Ishikawa (cell line): ENCODE measurements around the gene PELI3.

Experiments used
- CREB1 ChIP-seq: IDR thresholded peaks from 2 replicates; pipeline ENCODE4 v1.6.1; 2012; ENCODE audit warnings: low read depth
- EGR1 ChIP-seq: IDR thresholded peaks from 2 replicates; pipeline ENCODE4 v1.6.1; 2012
- NFIC ChIP-seq: IDR thresholded peaks from 2 replicates; pipeline ENCODE4 v1.6.1; 2012
- TAF1 ChIP-seq: IDR thresholded peaks from 2 replicates; pipeline ENCODE4 v1.6.1; 2012; ENCODE audit warnings: low read depth, mild to moderate bottlenecking
- YY1 ChIP-seq: IDR thresholded peaks from 2 replicates; pipeline ENCODE4 v1.6.1; 2012; ENCODE audit warnings: low read depth
- ZBTB7A ChIP-seq: IDR thresholded peaks from 2 replicates; pipeline ENCODE4 v1.6.1; 2012; ENCODE audit warnings: low read depth
- TF ChIP-seq, protein P1 (sequence below): IDR thresholded peaks from 2 replicates; pipeline ENCODE4 v1.6.1; 2012; ENCODE audit warnings: low read depth, mild to moderate bottlenecking
- TF ChIP-seq, protein P2 (sequence below): IDR thresholded peaks from 2 replicates; pipeline ENCODE4 v1.6.1; 2012
- TF ChIP-seq, protein P3 (sequence below): IDR thresholded peaks from 2 replicates; pipeline ENCODE4 v1.6.1; 2012

DNA sequence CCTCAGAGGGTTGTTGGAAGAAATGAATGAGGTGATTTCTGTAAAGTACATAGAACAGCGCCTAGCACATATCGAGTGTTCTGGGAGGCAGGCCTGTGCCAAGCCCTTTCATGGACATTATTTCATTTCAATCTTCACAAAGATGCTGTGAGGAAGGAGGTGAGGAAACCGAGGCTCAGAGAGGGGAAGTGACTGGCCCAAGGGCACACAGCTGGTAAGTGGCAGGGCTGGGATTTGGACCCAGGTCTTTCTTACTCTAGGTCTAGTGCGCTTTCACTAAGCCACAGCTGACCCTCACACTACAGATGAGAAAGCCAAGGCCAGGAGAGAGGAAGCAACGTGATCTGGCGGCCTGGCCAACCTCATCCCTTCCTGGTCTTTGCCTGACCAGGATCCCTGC is 2.0 kb downstream of the PELI3 start:
- TF ChIP-seq, protein P1, sequence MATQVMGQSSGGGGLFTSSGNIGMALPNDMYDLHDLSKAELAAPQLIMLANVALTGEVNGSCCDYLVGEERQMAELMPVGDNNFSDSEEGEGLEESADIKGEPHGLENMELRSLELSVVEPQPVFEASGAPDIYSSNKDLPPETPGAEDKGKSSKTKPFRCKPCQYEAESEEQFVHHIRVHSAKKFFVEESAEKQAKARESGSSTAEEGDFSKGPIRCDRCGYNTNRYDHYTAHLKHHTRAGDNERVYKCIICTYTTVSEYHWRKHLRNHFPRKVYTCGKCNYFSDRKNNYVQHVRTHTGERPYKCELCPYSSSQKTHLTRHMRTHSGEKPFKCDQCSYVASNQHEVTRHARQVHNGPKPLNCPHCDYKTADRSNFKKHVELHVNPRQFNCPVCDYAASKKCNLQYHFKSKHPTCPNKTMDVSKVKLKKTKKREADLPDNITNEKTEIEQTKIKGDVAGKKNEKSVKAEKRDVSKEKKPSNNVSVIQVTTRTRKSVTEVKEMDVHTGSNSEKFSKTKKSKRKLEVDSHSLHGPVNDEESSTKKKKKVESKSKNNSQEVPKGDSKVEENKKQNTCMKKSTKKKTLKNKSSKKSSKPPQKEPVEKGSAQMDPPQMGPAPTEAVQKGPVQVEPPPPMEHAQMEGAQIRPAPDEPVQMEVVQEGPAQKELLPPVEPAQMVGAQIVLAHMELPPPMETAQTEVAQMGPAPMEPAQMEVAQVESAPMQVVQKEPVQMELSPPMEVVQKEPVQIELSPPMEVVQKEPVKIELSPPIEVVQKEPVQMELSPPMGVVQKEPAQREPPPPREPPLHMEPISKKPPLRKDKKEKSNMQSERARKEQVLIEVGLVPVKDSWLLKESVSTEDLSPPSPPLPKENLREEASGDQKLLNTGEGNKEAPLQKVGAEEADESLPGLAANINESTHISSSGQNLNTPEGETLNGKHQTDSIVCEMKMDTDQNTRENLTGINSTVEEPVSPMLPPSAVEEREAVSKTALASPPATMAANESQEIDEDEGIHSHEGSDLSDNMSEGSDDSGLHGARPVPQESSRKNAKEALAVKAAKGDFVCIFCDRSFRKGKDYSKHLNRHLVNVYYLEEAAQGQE: no peak
- TF ChIP-seq TAF1 (no peak), NFIC (no peak), ZBTB7A (no peak), CREB1 (no peak), EGR1 (no peak), YY1 (no peak)
- TF ChIP-seq, protein P2, sequence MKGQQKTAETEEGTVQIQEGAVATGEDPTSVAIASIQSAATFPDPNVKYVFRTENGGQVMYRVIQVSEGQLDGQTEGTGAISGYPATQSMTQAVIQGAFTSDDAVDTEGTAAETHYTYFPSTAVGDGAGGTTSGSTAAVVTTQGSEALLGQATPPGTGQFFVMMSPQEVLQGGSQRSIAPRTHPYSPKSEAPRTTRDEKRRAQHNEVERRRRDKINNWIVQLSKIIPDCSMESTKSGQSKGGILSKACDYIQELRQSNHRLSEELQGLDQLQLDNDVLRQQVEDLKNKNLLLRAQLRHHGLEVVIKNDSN: no peak
- TF ChIP-seq, protein P3, sequence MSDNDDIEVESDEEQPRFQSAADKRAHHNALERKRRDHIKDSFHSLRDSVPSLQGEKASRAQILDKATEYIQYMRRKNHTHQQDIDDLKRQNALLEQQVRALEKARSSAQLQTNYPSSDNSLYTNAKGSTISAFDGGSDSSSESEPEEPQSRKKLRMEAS: no peak
